Measurements from ENCODE around the gene SARM1. TPM values are rescaled to one million over a fixed set of nuclear protein-coding genes. Genes with fewer than 3 reads are reported as not detected.

Gene SARM1
- total RNA-seq, 2 donors from 2014 or later: 1.3 to 2.0 TPM

GRCh38 chr17:28366605-28367004 lies 4.9 kb upstream of the SARM1 start:
- peaks cover 11% of the 10 kb centered on the region for H3K27me3 Mint-ChIP-seq (ENCODE audit: insufficient read depth)
- Histone ChIP-seq H3K9ac (ENCODE audit: extremely low read depth, low read length, poor library complexity, severe bottlenecking) (no peak overlapping the region), H3K9me3 (ENCODE audit: control insufficient read depth, low read length) (no peaks in the 10 kb centered on the region), H3K27me3 (ENCODE audit: control insufficient read depth, insufficient read depth, low read length, poor library complexity, severe bottlenecking) (peaks cover 39% of the 10 kb centered on the region), H3K36me3 (ENCODE audit: control insufficient read depth, insufficient read depth, low read length) (peaks cover 7% of the 10 kb centered on the region), H3K4me1 (ENCODE audit: control insufficient read depth, insufficient read depth, low read length) (peaks cover 12% of the 10 kb centered on the region), H3K27ac (ENCODE audit: low read depth, low read length) (no peak overlapping the region), H3K4me3 (ENCODE audit: low read length) (no peak overlapping the region)
- H3K36me3 Mint-ChIP-seq (ENCODE audit: low read depth): peaks cover 14% of the 10 kb centered on the region
- no peaks in the 10 kb centered on the region for H3K9me3 Mint-ChIP-seq
- H3K27ac Mint-ChIP-seq: no peak overlapping the region
- peak; percentile 64 for DNase-seq
- H3K4me1 Mint-ChIP-seq: peaks cover 21% of the 10 kb centered on the region
- 95% methylated on average over 1 of the region's 1 CpG; no CpG with 5 or more reads in 1 of the 2 experiments for WGBS, 2 experiments (ENCODE audit: insufficient coverage in 1 of 2, insufficient read length in 1 of 2)
- peak; percentile 38 for TF ChIP-seq CTCF (conservative IDR thresholded peaks at IDR 0.05)
- no peak overlapping the region for H3K4me3 Mint-ChIP-seq

- Histone ChIP-seq H3K4me1 (ENCODE audit: control insufficient read depth, insufficient read depth, low read length) (peaks cover 12% of the 10 kb centered on the region), H3K9ac (ENCODE audit: extremely low read depth, low read length, poor library complexity, severe bottlenecking) (no peak overlapping the region), H3K36me3 (ENCODE audit: control insufficient read depth, insufficient read depth, low read length) (no peaks in the 10 kb centered on the region), H3K27ac (ENCODE audit: low read depth, low read length) (no peak overlapping the region), H3K27me3 (ENCODE audit: control insufficient read depth, insufficient read depth, low read length, poor library complexity, severe bottlenecking) (peaks cover 45% of the 10 kb centered on the region), H3K9me3 (ENCODE audit: control insufficient read depth, low read length) (no peaks in the 10 kb centered on the region), H3K4me3 (ENCODE audit: low read length) (no peak overlapping the region)
- WGBS, 2 experiments (ENCODE audit: insufficient coverage in 1 of 2, insufficient read length in 1 of 2): 90 to 93% methylated on average over 9 to 21 of the region's 21 CpGs
- Mint-ChIP-seq H3K27me3 (ENCODE audit: insufficient read depth) (peaks cover 20% of the 10 kb centered on the region), H3K4me1 (peaks cover 21% of the 10 kb centered on the region), H3K4me3 (no peak overlapping the region), H3K36me3 (ENCODE audit: low read depth) (peaks cover 9% of the 10 kb centered on the region), H3K9me3 (no peaks in the 10 kb centered on the region), H3K27ac (no peak overlapping the region)
- TF ChIP-seq CTCF (conservative IDR thresholded peaks at IDR 0.05): no peak
- no peak for DNase-seq
Observed at GRCh38 chr17:28367641-28368305, 3.7 kb upstream of the SARM1 start.

- H3K9ac ChIP-seq (ENCODE audit: extremely low read depth, low read length, poor library complexity, severe bottlenecking): no peak overlapping the region
- H3K9me3 Mint-ChIP-seq: no peaks in the 10 kb centered on the region
- no peak overlapping the region for H3K4me3 ChIP-seq (ENCODE audit: low read length)
- peaks cover 26% of the 10 kb centered on the region for H3K27me3 Mint-ChIP-seq (ENCODE audit: insufficient read depth)
- peaks cover 12% of the 10 kb centered on the region for H3K4me1 ChIP-seq (ENCODE audit: control insufficient read depth, insufficient read depth, low read length)
- H3K4me3 Mint-ChIP-seq: no peak overlapping the region
- TF ChIP-seq CTCF (conservative IDR thresholded peaks at IDR 0.05): no peak
- peaks cover 51% of the 10 kb centered on the region for H3K27me3 ChIP-seq (ENCODE audit: control insufficient read depth, insufficient read depth, low read length, poor library complexity, severe bottlenecking)
- H3K9me3 ChIP-seq (ENCODE audit: control insufficient read depth, low read length): no peaks in the 10 kb centered on the region
- no peaks in the 10 kb centered on the region for H3K36me3 ChIP-seq (ENCODE audit: control insufficient read depth, insufficient read depth, low read length)
- DNase-seq: no peak
- H3K4me1 Mint-ChIP-seq: peaks cover 20% of the 10 kb centered on the region
- WGBS, 2 experiments (ENCODE audit: insufficient coverage in 1 of 2, insufficient read length in 1 of 2): 92 to 100% methylated on average over 4 to 5 of the region's 5 CpGs
- H3K27ac ChIP-seq (ENCODE audit: low read depth, low read length): no peak overlapping the region
- no peak overlapping the region for H3K27ac Mint-ChIP-seq
- H3K36me3 Mint-ChIP-seq (ENCODE audit: low read depth): peaks cover 8% of the 10 kb centered on the region
Observed at GRCh38 chr17:28368306-28368831, 3.1 kb upstream of the SARM1 start.
